Loucy (cell line): Measurements from ENCODE around the gene WDPCP.

ENCODE experiments used
- H2AFZ ChIP-seq: fragments of 200-600 bp; sonication (generic); 2 replicates; pipeline ENCODE4 v1.6.0; 2016; ENCODE audit warnings: antibody characterized with exemption, mild to moderate bottlenecking, low read length, moderate library complexity
- H3F3A ChIP-seq: fragments of 200-600 bp; 2 replicates; pipeline ENCODE4 v1.6.0; 2016; ENCODE audit warnings: antibody characterized with exemption, low read depth, mild to moderate bottlenecking
- H3K27me3 ChIP-seq: fragments of 200-600 bp; sonication (generic); 2 replicates; pipeline ENCODE4 v1.6.1; 2014; ENCODE audit warnings: low read length, mild to moderate bottlenecking; ENCODE audit not compliant: insufficient read depth, poor library complexity, severe bottlenecking
- H3K36me3 ChIP-seq: fragments of 200-600 bp; sonication (generic); 2 replicates; pipeline ENCODE4 v1.6.1; 2016; ENCODE audit warnings: low read length; ENCODE audit not compliant: insufficient read depth
- H3K4me1 ChIP-seq: fragments of 200-600 bp; sonication (generic); 2 replicates; pipeline ENCODE4 v1.5.1; 2014; ENCODE audit warnings: low read length, mild to moderate bottlenecking; ENCODE audit not compliant: insufficient read depth, poor library complexity, severe bottlenecking
- H3K4me2 ChIP-seq: fragments of 200-600 bp; sonication (generic); 2 replicates; pipeline ENCODE4 v1.6.0; 2014; ENCODE audit warnings: antibody characterized with exemption, low read length, low read depth, mild to moderate bottlenecking; ENCODE audit not compliant: poor library complexity, severe bottlenecking
- H3K4me3 ChIP-seq: fragments of 200-600 bp; sonication (generic); 2 replicates; pipeline ENCODE4 v1.5.1; 2014; ENCODE audit warnings: low read length, mild to moderate bottlenecking, mixed read lengths; ENCODE audit not compliant: poor library complexity, severe bottlenecking
- H3K79me2 ChIP-seq: fragments of 200-600 bp; sonication (generic); 2 replicates; pipeline ENCODE4 v1.6.1; 2014; ENCODE audit warnings: low read length; ENCODE audit not compliant: insufficient read depth
- H3K9ac ChIP-seq: fragments of 200-600 bp; sonication (generic); 2 replicates; pipeline ENCODE4 v1.6.0; 2014; ENCODE audit warnings: mild to moderate bottlenecking, low read depth, low read length, moderate library complexity; ENCODE audit not compliant: poor library complexity, severe bottlenecking
- H3K9me2 ChIP-seq: fragments of 200-600 bp; sonication (generic); replicated peaks from 2 replicates; pipeline ENCODE4 v1.6.1; 2016; ENCODE audit warnings: low read depth, low read length, mixed read lengths
- H3K9me3 ChIP-seq: fragments of 200-600 bp; sonication (generic); 2 replicates; pipeline ENCODE4 v1.6.1; 2014; ENCODE audit warnings: mild to moderate bottlenecking, antibody characterized with exemption, low read length, low read depth; ENCODE audit not compliant: insufficient read depth
- H4K20me1 ChIP-seq: fragments of 200-600 bp; sonication (generic); 2 replicates; pipeline ENCODE4 v1.6.0; 2014; ENCODE audit warnings: antibody characterized with exemption, low read length, mild to moderate bottlenecking; ENCODE audit not compliant: insufficient read depth, poor library complexity, severe bottlenecking
- EZH2phosphoT487 ChIP-seq: fragments of 200-600 bp; IDR thresholded peaks from 2 replicates; pipeline ENCODE4 v1.6.1; 2018; ENCODE audit warnings: antibody characterized with exemption, mild to moderate bottlenecking, moderate library complexity, borderline replicate concordance
- TF ChIP-seq, protein P1 (sequence below): fragments of 200-600 bp; sonication (generic); conservative IDR thresholded peaks from 2 replicates; pipeline ENCODE4 v1.5.1; 2014; ENCODE audit warnings: mild to moderate bottlenecking, antibody characterized with exemption, low read length

WDPCP gene

DNA sequence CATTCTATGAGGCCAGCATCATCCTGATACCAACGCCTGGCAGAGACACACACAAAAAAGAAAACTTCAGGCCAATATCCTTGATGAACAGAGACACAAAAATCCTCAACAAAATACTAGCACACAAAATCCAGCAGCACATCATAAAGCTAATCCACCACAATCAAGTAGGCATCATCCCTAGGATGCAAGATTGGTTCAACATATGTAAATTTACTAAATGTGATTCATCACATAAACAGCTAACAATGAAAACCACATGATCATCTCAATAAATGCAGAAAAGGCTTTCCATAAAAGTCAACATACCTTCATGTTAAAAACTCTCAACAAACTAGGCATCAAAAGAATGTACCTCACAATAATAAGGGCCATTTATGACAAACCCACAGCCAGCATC lies 65.3 kb downstream of the WDPCP start:
- H3K4me2 ChIP-seq, result no peak overlapping the region

DNA sequence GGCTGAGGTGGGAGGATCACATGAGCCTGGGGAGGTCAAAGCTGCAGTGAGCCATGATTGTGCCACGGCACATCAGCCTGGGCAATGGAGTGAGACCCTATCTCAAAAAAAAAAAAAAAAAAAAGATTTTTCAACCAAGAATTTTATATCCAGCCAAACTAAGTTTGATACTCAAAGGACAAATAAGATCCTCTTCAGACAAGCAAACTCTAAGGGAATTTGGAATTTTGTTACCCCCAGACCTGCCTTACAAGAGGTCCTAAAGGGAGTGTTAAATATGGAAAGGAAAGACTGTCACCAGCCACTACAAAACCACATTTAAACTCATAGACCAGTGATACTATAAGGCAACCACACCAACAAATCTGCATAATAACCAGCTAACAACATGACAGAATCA lies 67.5 kb downstream of the WDPCP start:
- Histone ChIP-seq H3F3A (no peaks in the 10 kb centered on the region), H3K9me3 (peaks cover 16% of the 10 kb centered on the region; the same call in 1 of the 2 replicates), H2AFZ (no peak overlapping the region), H3K9ac (no peak overlapping the region), H3K4me3 (no peak overlapping the region), H3K79me2 (peaks cover 17% of the 10 kb centered on the region; the same call in 1 of the 2 replicates), H3K27me3 (no peaks in the 10 kb centered on the region), H3K4me1 (no peaks in the 10 kb centered on the region), H3K9me2 (no peaks in the 10 kb centered on the region), H4K20me1 (no peaks in the 10 kb centered on the region), H3K36me3 (no peaks in the 10 kb centered on the region), H3K4me2 (no peak overlapping the region)
- TF ChIP-seq, protein P1, sequence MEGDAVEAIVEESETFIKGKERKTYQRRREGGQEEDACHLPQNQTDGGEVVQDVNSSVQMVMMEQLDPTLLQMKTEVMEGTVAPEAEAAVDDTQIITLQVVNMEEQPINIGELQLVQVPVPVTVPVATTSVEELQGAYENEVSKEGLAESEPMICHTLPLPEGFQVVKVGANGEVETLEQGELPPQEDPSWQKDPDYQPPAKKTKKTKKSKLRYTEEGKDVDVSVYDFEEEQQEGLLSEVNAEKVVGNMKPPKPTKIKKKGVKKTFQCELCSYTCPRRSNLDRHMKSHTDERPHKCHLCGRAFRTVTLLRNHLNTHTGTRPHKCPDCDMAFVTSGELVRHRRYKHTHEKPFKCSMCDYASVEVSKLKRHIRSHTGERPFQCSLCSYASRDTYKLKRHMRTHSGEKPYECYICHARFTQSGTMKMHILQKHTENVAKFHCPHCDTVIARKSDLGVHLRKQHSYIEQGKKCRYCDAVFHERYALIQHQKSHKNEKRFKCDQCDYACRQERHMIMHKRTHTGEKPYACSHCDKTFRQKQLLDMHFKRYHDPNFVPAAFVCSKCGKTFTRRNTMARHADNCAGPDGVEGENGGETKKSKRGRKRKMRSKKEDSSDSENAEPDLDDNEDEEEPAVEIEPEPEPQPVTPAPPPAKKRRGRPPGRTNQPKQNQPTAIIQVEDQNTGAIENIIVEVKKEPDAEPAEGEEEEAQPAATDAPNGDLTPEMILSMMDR, result no peak
- TF ChIP-seq EZH2phosphoT487, result no peak

More for the DNA sequence above, 65.3 kb downstream of the WDPCP start:
- H4K20me1 ChIP-seq, result no peaks in the 10 kb centered on the region
- H3K36me3 ChIP-seq, result no peaks in the 10 kb centered on the region
- no peak overlapping the region for H3K9ac ChIP-seq
- H3F3A ChIP-seq, result no peaks in the 10 kb centered on the region
- no peak overlapping the region for H2AFZ ChIP-seq
- H3K9me3 ChIP-seq, result peaks cover 16% of the 10 kb centered on the region; the same call in 1 of the 2 replicates
- no peaks in the 10 kb centered on the region for H3K27me3 ChIP-seq
- H3K4me1 ChIP-seq, result no peaks in the 10 kb centered on the region
- H3K79me2 ChIP-seq, result peaks cover 17% of the 10 kb centered on the region; the same call in 1 of the 2 replicates
- TF ChIP-seq EZH2phosphoT487, result no peak
- TF ChIP-seq, protein P1, result no peak
- no peak overlapping the region for H3K4me3 ChIP-seq
- H3K9me2 ChIP-seq, result no peaks in the 10 kb centered on the region

DNA sequence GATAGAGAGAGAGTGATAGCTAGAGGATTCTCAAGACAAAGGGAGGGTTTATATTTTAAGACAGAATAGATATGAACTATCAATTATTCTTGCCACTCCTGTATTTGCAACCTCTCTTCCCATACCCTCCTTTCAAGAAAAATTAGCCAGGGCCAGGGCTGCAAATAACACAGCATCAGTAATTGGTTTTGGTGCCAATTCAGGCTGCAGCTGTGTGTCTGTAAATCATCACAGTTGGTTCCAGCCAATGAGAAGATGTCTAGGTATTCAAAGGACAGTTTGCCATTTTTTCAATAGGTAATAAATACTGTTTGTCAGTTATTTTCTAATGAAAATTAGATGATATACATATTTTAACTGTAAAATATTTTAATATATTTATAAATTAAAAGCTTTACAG lies 73.5 kb downstream of the WDPCP start:
- Histone ChIP-seq H3K4me2 (no peak overlapping the region), H3K4me3 (no peak overlapping the region), H3K9ac (no peak overlapping the region), H3K9me3 (peaks cover 3% of the 10 kb centered on the region; the same call in 1 of the 2 replicates), H3K9me2 (no peaks in the 10 kb centered on the region), H2AFZ (no peak overlapping the region), H3K36me3 (no peaks in the 10 kb centered on the region), H3F3A (no peaks in the 10 kb centered on the region), H3K4me1 (no peaks in the 10 kb centered on the region), H3K27me3 (no peaks in the 10 kb centered on the region), H4K20me1 (no peaks in the 10 kb centered on the region), H3K79me2 (peaks cover 14% of the 10 kb centered on the region; the same call in 1 of the 2 replicates)
- TF ChIP-seq, protein P1, result no peak
- no peak for TF ChIP-seq EZH2phosphoT487
